BLaER1 treated with 17β-estradiol and CSF1 and Interleukin-3, amounts not matched to agents 10 nM and 100 nM (cell line): ENCODE data around the gene ZNF697.
"Not testable (repeated sequence)": the region's sequence is repeated elsewhere in the genome, so short reads cannot be mapped to it uniquely, and the experiment has no call there.

Source experiments
- H3K27ac ChIP-seq, 11 experiments: shearing (Covaris generic); formaldehyde crosslinking; 2 replicates each; pipeline ENCODE4 v1.8.1; 2022
- H3K27me3 ChIP-seq, 11 experiments: shearing (Covaris generic); formaldehyde crosslinking; 2 replicates each; pipeline ENCODE4 v1.8.1; 2022
- H3K36me3 ChIP-seq, 11 experiments: shearing (Covaris generic); formaldehyde crosslinking; 2 replicates each; pipeline ENCODE4 v1.8.1; 2022
- H3K4me1 ChIP-seq, 10 experiments: shearing (Covaris generic); formaldehyde crosslinking; 2 replicates each; pipeline ENCODE4 v1.8.1; 2022
- H3K4me2 ChIP-seq, 11 experiments: shearing (Covaris generic); formaldehyde crosslinking; 2 replicates each; pipeline ENCODE4 v1.8.1; 2022
- H3K4me3 ChIP-seq, 10 experiments: shearing (Covaris generic); formaldehyde crosslinking; 2 replicates each; pipeline ENCODE4 v1.8.1; 2022
- H3K9ac ChIP-seq, 11 experiments: shearing (Covaris generic); formaldehyde crosslinking; 2 replicates each; pipeline ENCODE4 v1.8.1; 2022
- H3K9me3 ChIP-seq, 11 experiments: shearing (Covaris generic); formaldehyde crosslinking; replicated peaks in 1 of 11; 2 replicates each; pipeline ENCODE4 v1.8.1; 2022
- H4K20me1 ChIP-seq, 11 experiments: shearing (Covaris generic); formaldehyde crosslinking; 2 replicates each; pipeline ENCODE4 v1.8.1; 2022
- Cebpa-rat ChIP-seq, 11 experiments: shearing (Covaris generic); IDR thresholded peaks; 2 replicates each; pipeline ENCODE4 v1.8.1; 2022

Gene ZNF697

GRCh38 chr1:119605686-119606085, 42.4 kb downstream of the ZNF697 start:
- H3K9me3 ChIP-seq: no peaks in the 10 kb centered on the region
- peaks cover 0 to 27% (median 0%) of the 10 kb centered on the region in 10 experiments; a peak in 7 of 20 replicates for H3K4me1 ChIP-seq
- H4K20me1 ChIP-seq: no peaks in the 10 kb centered on the region
- H3K9ac ChIP-seq: no peak overlapping the region
- no peak for TF ChIP-seq Cebpa-rat (IDR thresholded peaks at IDR 0.05)
- H3K27me3 ChIP-seq: no peaks in the 10 kb centered on the region
- no peak overlapping the region for H3K4me3 ChIP-seq
- H3K27ac ChIP-seq: no peak overlapping the region
- no peaks in the 10 kb centered on the region for H3K36me3 ChIP-seq
- no peak overlapping the region; a peak in 1 of 22 replicates for H3K4me2 ChIP-seq

GRCh38 chr1:119605080-119605479, 43.0 kb downstream of the ZNF697 start:
- not testable (repeated sequence) for H3K27ac ChIP-seq, H3K4me3 ChIP-seq, H3K36me3 ChIP-seq, H3K9ac ChIP-seq, H3K27me3 ChIP-seq, H3K4me2 ChIP-seq, H4K20me1 ChIP-seq, H3K9me3 ChIP-seq
- peaks cover 0 to 27% (median 0%) of the 10 kb centered on the region in 10 experiments; a peak in 7 of 20 replicates for H3K4me1 ChIP-seq

GRCh38 chr1:119603695-119604094, 44.4 kb downstream of the ZNF697 start:
- H3K9me3 ChIP-seq: no peaks in the 10 kb centered on the region
- no peak overlapping the region for H3K4me3 ChIP-seq
- H3K4me1 ChIP-seq: peaks cover 0 to 27% (median 0%) of the 10 kb centered on the region in 10 experiments; a peak in 7 of 20 replicates
- no peaks in the 10 kb centered on the region for H4K20me1 ChIP-seq
- H3K9ac ChIP-seq: no peak overlapping the region
- H3K27me3 ChIP-seq: no peaks in the 10 kb centered on the region
- H3K4me2 ChIP-seq: peak overlapping the region in 3 of 11 experiments; percentile 0 to 55 (median 42); a peak in 4 of 22 replicates
- H3K36me3 ChIP-seq: no peaks in the 10 kb centered on the region
- no peak for TF ChIP-seq Cebpa-rat (IDR thresholded peaks at IDR 0.05)
- H3K27ac ChIP-seq: no peak overlapping the region

GRCh38 chr1:119603241-119603640, 44.8 kb downstream of the ZNF697 start:
- H3K27ac ChIP-seq, H3K9ac ChIP-seq, H3K9me3 ChIP-seq, H3K4me3 ChIP-seq, H3K36me3 ChIP-seq, H4K20me1 ChIP-seq, H3K27me3 ChIP-seq: not testable (repeated sequence)
- Histone ChIP-seq H3K4me2 (peak overlapping the region in 3 of 11 experiments; percentile 0 to 55 (median 42); a peak in 5 of 22 replicates), H3K4me1 (peaks cover 0 to 27% (median 0%) of the 10 kb centered on the region in 10 experiments; a peak in 7 of 20 replicates)

GRCh38 chr1:119602789-119603188, 45.3 kb downstream of the ZNF697 start:
- peak overlapping the region in 3 of 11 experiments; percentile 0 to 55 (median 42); a peak in 4 of 22 replicates for H3K4me2 ChIP-seq

GRCh38 chr1:119602169-119602568, 45.9 kb downstream of the ZNF697 start:
- Histone ChIP-seq H3K4me2 (no peak overlapping the region), H4K20me1 (no peaks in the 10 kb centered on the region), H3K9ac (no peak overlapping the region), H3K9me3 (no peaks in the 10 kb centered on the region), H3K36me3 (no peaks in the 10 kb centered on the region), H3K4me1 (peaks cover 0 to 27% (median 0%) of the 10 kb centered on the region in 10 experiments; a peak in 7 of 20 replicates), H3K27me3 (no peaks in the 10 kb centered on the region), H3K4me3 (no peak overlapping the region), H3K27ac (no peak overlapping the region)
- no peak for TF ChIP-seq Cebpa-rat (IDR thresholded peaks at IDR 0.05)

More at GRCh38 chr1:119602789-119603188, 45.3 kb downstream of the ZNF697 start:
- not testable (repeated sequence) for H3K9me3 ChIP-seq, H3K9ac ChIP-seq, H4K20me1 ChIP-seq, H3K27ac ChIP-seq, H3K36me3 ChIP-seq, H3K4me3 ChIP-seq, H3K27me3 ChIP-seq
- H3K4me1 ChIP-seq: peaks cover 0 to 27% (median 0%) of the 10 kb centered on the region in 10 experiments; a peak in 7 of 20 replicates

GRCh38 chr1:119600976-119601375, 47.1 kb downstream of the ZNF697 start:
- Histone ChIP-seq H4K20me1 (no peaks in the 10 kb centered on the region), H3K4me3 (no peak overlapping the region), H3K9me3 (no peaks in the 10 kb centered on the region), H3K9ac (no peak overlapping the region), H3K4me1 (peaks cover 0 to 16% (median 0%) of the 10 kb centered on the region in 10 experiments; a peak in 6 of 20 replicates), H3K36me3 (no peaks in the 10 kb centered on the region), H3K27me3 (no peaks in the 10 kb centered on the region), H3K4me2 (no peak overlapping the region), H3K27ac (no peak overlapping the region)
- no peak for TF ChIP-seq Cebpa-rat (IDR thresholded peaks at IDR 0.05)

GRCh38 chr1:119600561-119600960, 47.5 kb downstream of the ZNF697 start:
- Histone ChIP-seq H3K9ac (no peak overlapping the region), H4K20me1 (no peaks in the 10 kb centered on the region), H3K27ac (no peak overlapping the region), H3K27me3 (no peaks in the 10 kb centered on the region), H3K4me3 (no peak overlapping the region), H3K36me3 (no peaks in the 10 kb centered on the region), H3K4me1 (peaks cover 0 to 15% (median 0%) of the 10 kb centered on the region in 10 experiments; a peak in 6 of 20 replicates), H3K4me2 (no peak overlapping the region), H3K9me3 (no peaks in the 10 kb centered on the region)
- no peak for TF ChIP-seq Cebpa-rat (IDR thresholded peaks at IDR 0.05)

GRCh38 chr1:119595606-119596005, 52.5 kb downstream of the ZNF697 start:
- Histone ChIP-seq H3K27ac (no peak overlapping the region), H3K36me3 (no peaks in the 10 kb centered on the region), H3K4me3 (no peak overlapping the region), H3K9ac (no peak overlapping the region), H3K4me2 (no peak overlapping the region), H3K4me1 (peaks cover 0 to 13% (median 0%) of the 10 kb centered on the region in 10 experiments; a peak in 5 of 20 replicates), H3K9me3 (peaks cover 0 to 13% (median 5%) of the 10 kb centered on the region in 11 experiments; a peak in 4 of 22 replicates), H3K27me3 (no peaks in the 10 kb centered on the region), H4K20me1 (no peaks in the 10 kb centered on the region)
- no peak for TF ChIP-seq Cebpa-rat (IDR thresholded peaks at IDR 0.05)

GRCh38 chr1:119595168-119595567, 52.9 kb downstream of the ZNF697 start:
- TF ChIP-seq Cebpa-rat (IDR thresholded peaks at IDR 0.05): no peak
- Histone ChIP-seq H3K9ac (no peak overlapping the region), H3K4me1 (peaks cover 0 to 18% (median 0%) of the 10 kb centered on the region in 10 experiments; a peak in 5 of 20 replicates), H3K4me2 (no peak overlapping the region), H3K4me3 (no peak overlapping the region), H3K27me3 (no peaks in the 10 kb centered on the region), H3K9me3 (peaks cover 0 to 13% (median 5%) of the 10 kb centered on the region in 11 experiments; a peak in 4 of 22 replicates), H4K20me1 (no peaks in the 10 kb centered on the region), H3K27ac (no peak overlapping the region), H3K36me3 (no peaks in the 10 kb centered on the region)
